ENCODE measurements around the gene ZNF483.

ZNF483 gene

GRCh38 chr9:111525056-111525977, at the start of gene ZNF483:
Gene ZNF483, plus strand, starts transcription at chr9:111525179. Its CDS starts 2,217 bp downstream, at chr9:111527396.
- H3K27me3 ChIP-seq (ENCODE audit: control insufficient read depth, insufficient read depth, low read length): no peaks in the 10 kb centered on the region
- TF ChIP-seq CTCF (IDR thresholded peaks at IDR 0.05): no peak
- H3K9me3 ChIP-seq (ENCODE audit: control insufficient read depth, low read length): no peaks in the 10 kb centered on the region
- peak within 1 kb of the TSS; percentile 81 for H3K4me3 ChIP-seq (ENCODE audit: low read depth, low read length)
- H3K27ac ChIP-seq: peak within 1 kb of the TSS; percentile 15
- peak within 1 kb of the TSS; percentile 84 for H2AFZ ChIP-seq
- H3K36me3 ChIP-seq (ENCODE audit: control insufficient read depth, insufficient read depth, low read length): no peaks in the 10 kb centered on the region
- H3K79me2 ChIP-seq: no peaks in the 10 kb centered on the region
- H3K4me1 ChIP-seq: no peaks in the 10 kb centered on the region
- peak within 1 kb of the TSS; percentile 88 for H3K4me2 ChIP-seq (ENCODE audit: low read length)
- H3K9ac ChIP-seq: peak within 1 kb of the TSS; percentile 37

GRCh38 chr9:111475195-111475594, 49.8 kb upstream of the ZNF483 start:
- Histone ChIP-seq H3K4me3 (ENCODE audit: low read depth, low read length) (no peak overlapping the region), H3K36me3 (ENCODE audit: control insufficient read depth, insufficient read depth, low read length) (no peaks in the 10 kb centered on the region), H2AFZ (no peak overlapping the region), H3K4me2 (ENCODE audit: low read length) (no peak overlapping the region), H3K9ac (no peak overlapping the region), H3K4me1 (no peaks in the 10 kb centered on the region), H3K9me3 (ENCODE audit: control insufficient read depth, low read length) (no peaks in the 10 kb centered on the region), H3K79me2 (peaks cover 44% of the 10 kb centered on the region), H3K27ac (no peak overlapping the region), H3K27me3 (ENCODE audit: control insufficient read depth, insufficient read depth, low read length) (no peaks in the 10 kb centered on the region)
- TF ChIP-seq CTCF (IDR thresholded peaks at IDR 0.05): no peak

DNA sequence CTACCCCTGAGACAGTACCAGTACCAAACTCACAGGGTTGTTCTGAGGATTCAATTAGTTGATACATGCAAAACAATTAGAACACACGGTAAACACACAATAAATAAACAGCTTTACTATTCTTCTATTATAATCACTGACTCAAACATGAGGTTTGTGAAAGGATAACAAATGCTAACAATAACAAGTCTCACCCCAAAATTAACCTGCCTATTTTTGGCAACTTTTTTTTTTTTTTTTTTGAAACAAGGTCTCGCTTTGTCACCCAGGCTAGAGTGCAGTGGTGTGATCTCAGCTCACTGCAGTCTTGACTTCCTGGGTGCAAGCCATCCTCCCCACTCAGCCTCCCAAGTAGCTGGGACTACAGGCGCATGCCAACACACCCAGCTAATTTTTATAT, 47.3 kb upstream of the ZNF483 start:
- Histone ChIP-seq H3K4me1 (peaks cover 3% of the 10 kb centered on the region), H3K27ac (no peak overlapping the region)

DNA sequence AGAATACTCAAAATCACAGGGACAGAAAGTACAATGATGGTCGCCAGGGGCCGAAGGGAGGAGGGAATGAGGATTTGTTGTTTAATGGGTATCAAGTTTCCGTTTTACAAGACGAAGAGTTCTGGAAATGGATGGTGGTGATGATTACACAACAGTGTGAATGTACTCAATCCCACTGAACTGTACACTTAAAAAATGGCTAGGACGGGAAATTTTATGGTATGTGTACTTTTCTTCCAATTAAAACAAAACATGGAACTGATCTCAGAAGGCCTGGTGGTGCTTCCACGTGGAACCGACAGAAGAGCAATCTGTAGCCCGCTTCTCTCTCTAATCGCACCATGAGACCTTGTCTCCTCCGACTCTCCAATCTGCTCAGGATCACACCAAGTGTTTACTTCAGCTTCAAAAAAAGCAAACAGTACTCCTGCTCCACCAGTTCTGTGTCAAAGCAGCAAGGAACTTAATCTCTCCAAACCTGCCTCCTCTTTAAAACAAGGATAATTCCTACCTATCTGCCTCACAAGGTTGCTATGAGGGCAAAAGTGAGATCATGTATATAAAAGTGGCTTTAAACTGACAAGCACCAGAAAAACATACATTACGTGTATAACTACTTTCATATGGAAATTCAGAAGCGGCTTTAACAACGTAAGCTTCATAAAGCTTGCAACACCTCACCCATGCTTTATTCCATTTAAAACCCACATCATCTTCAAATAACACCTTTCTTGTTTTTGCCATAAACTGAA, 42.9 kb upstream of the ZNF483 start:
- Histone ChIP-seq H3K79me2 (peaks cover 22% of the 10 kb centered on the region), H3K4me2 (ENCODE audit: low read length) (peak overlapping the region; percentile 64), H3K27ac (peak overlapping the region; percentile 96), H3K4me1 (peaks cover 3% of the 10 kb centered on the region), H3K4me3 (ENCODE audit: low read depth, low read length) (peak overlapping the region; percentile 94), H3K9ac (no peak overlapping the region), H3K36me3 (ENCODE audit: control insufficient read depth, insufficient read depth, low read length) (no peaks in the 10 kb centered on the region), H2AFZ (peak overlapping the region; percentile 89), H3K9me3 (ENCODE audit: control insufficient read depth, low read length) (no peaks in the 10 kb centered on the region), H3K27me3 (ENCODE audit: control insufficient read depth, insufficient read depth, low read length) (no peaks in the 10 kb centered on the region)
- no peak for TF ChIP-seq CTCF (IDR thresholded peaks at IDR 0.05)

More for the DNA sequence above, 47.3 kb upstream of the ZNF483 start:
- Histone ChIP-seq H3K36me3 (ENCODE audit: control insufficient read depth, insufficient read depth, low read length) (no peaks in the 10 kb centered on the region), H3K9me3 (ENCODE audit: control insufficient read depth, low read length) (no peaks in the 10 kb centered on the region), H2AFZ (no peak overlapping the region), H3K27me3 (ENCODE audit: control insufficient read depth, insufficient read depth, low read length) (no peaks in the 10 kb centered on the region), H3K79me2 (peaks cover 46% of the 10 kb centered on the region), H3K9ac (no peak overlapping the region), H3K4me3 (ENCODE audit: low read depth, low read length) (no peak overlapping the region), H3K4me2 (ENCODE audit: low read length) (no peak overlapping the region)
- TF ChIP-seq CTCF (IDR thresholded peaks at IDR 0.05): no peak
